ENCODE measurements around the gene EVA1C.
"Not testable (repeated sequence)": the region's sequence is repeated elsewhere in the genome, so short reads cannot be mapped to it uniquely, and the experiment has no call there.

DNA sequence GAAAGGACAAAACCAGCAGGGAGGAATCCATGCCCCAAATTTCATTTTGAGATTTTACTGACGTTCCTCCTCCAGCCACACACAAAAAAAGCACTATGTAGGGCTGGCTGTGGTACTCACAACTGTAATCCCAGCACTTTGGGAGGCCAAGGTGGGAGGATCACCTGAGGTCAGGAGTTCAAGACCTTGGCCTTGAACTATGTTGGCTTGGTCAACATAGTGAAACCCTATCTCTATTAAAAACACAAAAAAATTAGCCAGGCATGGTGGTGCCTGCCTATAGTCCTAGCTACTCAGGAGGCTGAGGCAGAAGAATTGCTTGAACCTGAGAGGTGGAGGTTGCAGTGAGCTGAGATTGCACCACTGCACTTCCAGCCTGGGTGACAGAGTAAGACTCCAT is 43.5 kb upstream of the EVA1C start:
- TF ChIP-seq CTCF (IDR thresholded peaks at IDR 0.05); EZH2 (IDR thresholded peaks at IDR 0.05; ENCODE audit: borderline replicate concordance, insufficient read depth, low read depth, low read length, poor library complexity, severe bottlenecking): not testable (repeated sequence)
